ENCODE results near the gene CREB5. TPM values are rescaled to one million over a fixed set of nuclear protein-coding genes. Genes with fewer than 3 reads are reported as not detected.
A peak's percentile ranks its signal among the peaks of the same experiment; 100 is the strongest.

The CREB5 gene
- total and polyA plus RNA-seq, 11 donors = 7.6 to 38.7 (median 15.2) TPM

DNA sequence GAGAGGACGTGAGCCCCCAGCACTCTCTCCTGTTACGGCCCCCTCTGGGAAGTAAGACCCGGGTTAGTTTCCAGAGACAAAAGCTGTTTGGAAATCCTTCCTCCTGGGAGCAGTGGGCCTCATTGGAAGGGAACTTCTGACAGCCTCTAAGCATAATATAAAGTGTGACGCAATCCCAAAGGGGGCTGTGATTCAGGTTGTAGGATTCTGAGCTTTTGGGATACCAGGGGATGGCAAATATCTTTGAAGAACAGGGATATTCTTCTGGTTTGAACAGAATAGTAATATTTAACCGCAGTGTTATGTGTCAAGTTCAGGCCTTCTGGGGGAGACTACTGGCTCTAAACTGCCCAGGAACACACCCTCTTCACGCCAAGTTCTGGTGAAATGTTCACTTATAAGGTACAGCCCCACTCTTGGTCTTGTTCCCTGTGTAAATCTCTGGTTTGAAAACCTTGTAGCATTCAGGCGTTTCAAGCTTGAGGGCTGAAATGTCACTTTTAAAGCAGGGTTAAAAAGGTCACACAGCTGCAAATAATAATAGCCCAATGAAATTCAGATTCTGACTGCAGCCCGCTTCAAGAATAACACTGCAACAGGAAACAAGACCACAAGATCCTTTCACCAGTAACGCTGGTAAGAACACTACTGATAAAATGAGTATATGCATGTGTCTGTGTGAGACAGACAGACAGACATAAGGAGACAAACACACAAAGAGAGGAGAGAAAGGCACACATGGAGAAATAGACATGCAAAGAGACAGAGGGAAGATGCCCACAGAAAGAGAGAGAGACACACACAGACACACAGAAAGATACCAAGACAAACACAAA, 69.0 kb downstream of the CREB5 start:
- H3K27ac ChIP-seq = no peak overlapping the region
- no peaks in the 10 kb centered on the region for H3K36me3 ChIP-seq
- TF ChIP-seq, protein P1, sequence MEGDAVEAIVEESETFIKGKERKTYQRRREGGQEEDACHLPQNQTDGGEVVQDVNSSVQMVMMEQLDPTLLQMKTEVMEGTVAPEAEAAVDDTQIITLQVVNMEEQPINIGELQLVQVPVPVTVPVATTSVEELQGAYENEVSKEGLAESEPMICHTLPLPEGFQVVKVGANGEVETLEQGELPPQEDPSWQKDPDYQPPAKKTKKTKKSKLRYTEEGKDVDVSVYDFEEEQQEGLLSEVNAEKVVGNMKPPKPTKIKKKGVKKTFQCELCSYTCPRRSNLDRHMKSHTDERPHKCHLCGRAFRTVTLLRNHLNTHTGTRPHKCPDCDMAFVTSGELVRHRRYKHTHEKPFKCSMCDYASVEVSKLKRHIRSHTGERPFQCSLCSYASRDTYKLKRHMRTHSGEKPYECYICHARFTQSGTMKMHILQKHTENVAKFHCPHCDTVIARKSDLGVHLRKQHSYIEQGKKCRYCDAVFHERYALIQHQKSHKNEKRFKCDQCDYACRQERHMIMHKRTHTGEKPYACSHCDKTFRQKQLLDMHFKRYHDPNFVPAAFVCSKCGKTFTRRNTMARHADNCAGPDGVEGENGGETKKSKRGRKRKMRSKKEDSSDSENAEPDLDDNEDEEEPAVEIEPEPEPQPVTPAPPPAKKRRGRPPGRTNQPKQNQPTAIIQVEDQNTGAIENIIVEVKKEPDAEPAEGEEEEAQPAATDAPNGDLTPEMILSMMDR (IDR thresholded peaks at IDR 0.05) = no peak
- 65 to 70% (median 65%) methylated on average over 9 of the region's 9 CpGs for WGBS, 4 donors
- intact Hi-C loops (cut with DNase I) = loop anchor here in 2 of 10 donors (2.0 to 5.0 kb wide), 2 partner anchors 46 to 63 kb away; no protein-coding TSS in a partner anchor
- H3K4me1 ChIP-seq = peaks cover 0 to 22% (median 8%) of the 10 kb centered on the region in 12 donors
- no peak for DNase-seq
- H3K4me3 ChIP-seq = no peak overlapping the region
- H3K27me3 ChIP-seq = no peaks in the 10 kb centered on the region
- peak in 2 of 4 donors; percentile 42 to 66 for ATAC-seq
- H3K9me3 ChIP-seq = no peaks in the 10 kb centered on the region

DNA sequence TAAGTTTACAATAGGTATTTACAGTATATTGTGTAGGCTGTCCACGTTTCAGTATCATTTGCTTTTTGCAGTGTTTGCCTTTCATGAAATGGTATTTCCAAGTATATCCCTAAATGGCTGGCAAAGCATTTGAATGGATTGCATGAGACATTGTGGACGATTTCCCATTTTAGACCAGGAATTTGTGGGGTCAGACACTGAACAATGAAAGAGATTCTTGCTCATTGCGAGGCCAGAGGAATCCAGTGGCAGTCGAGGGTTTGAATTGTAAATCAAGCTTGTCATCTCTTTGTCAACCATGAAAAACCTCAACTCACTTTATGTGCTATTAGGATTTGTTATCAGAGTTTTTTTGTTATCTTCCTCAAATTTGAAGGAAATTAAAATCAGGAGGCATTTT, 70.8 kb downstream of the CREB5 start:
- Histone ChIP-seq H3K9me3 (no peaks in the 10 kb centered on the region), H3K27me3 (no peaks in the 10 kb centered on the region), H3K27ac (no peak overlapping the region), H3K36me3 (no peaks in the 10 kb centered on the region), H3K4me1 (peaks cover 0 to 22% (median 8%) of the 10 kb centered on the region in 12 donors), H3K4me3 (no peak overlapping the region)
- DNase-seq (no peak), ATAC-seq (no peak)
- 78 to 91% (median 86%) methylated on average over 4 of the region's 4 CpGs for WGBS, 4 donors
- intact Hi-C loops (cut with DNase I) = loop anchor here in 1 of 10 donors (5.0 kb wide), 1 partner anchor 44 kb away; no protein-coding TSS in a partner anchor
- TF ChIP-seq POLR2A (IDR thresholded peaks at IDR 0.05) = no peak

DNA sequence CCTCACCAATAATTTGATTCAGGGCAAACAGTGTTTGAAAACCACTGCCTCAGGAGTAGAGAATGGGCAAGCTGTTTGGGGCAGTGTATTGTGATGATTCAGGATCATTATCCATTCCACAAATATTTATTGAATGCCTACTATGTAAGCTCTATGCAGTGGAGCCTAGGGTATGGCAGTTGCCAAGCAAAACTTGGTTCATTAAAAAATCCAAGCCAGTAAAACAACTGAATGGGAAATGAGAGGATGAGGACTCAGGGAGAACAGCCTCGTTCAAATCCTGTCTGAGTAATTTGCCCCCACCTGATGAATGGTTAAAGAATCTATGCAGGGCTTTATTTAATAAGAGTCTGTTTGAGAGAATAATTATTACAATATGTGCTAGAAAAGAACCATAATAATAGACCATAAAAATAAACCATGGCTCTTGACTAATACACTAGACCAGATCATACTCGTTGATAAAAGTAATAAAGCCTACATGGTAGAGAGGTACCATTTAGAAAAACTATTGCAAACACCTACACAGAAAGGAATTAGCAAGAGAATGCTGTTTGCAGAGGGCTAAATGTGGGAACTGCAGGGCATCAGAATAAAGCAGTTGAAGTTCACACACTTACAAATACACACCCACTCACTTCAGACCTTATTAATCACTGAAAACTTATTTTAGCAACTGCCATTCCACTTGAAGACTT, 71.7 kb downstream of the CREB5 start:
- Histone ChIP-seq H3K36me3 (no peaks in the 10 kb centered on the region), H3K9me3 (no peaks in the 10 kb centered on the region), H3K27me3 (no peaks in the 10 kb centered on the region), H3K4me3 (no peak overlapping the region), H3K4me1 (peaks cover 0 to 19% (median 9%) of the 10 kb centered on the region in 12 donors), H3K27ac (no peak overlapping the region)
- no peak for DNase-seq
- no peak for ATAC-seq
- TF ChIP-seq, protein P1 (IDR thresholded peaks at IDR 0.05) = no peak
- TF ChIP-seq POLR2A (IDR thresholded peaks at IDR 0.05) = no peak
- intact Hi-C loops (cut with DNase I) = loop anchor here in 1 of 10 donors (5.0 kb wide), 1 partner anchor 43 kb away; no protein-coding TSS in a partner anchor
- WGBS, 4 donors = 79 to 87% (median 85%) methylated on average over 2 of the region's 2 CpGs

DNA sequence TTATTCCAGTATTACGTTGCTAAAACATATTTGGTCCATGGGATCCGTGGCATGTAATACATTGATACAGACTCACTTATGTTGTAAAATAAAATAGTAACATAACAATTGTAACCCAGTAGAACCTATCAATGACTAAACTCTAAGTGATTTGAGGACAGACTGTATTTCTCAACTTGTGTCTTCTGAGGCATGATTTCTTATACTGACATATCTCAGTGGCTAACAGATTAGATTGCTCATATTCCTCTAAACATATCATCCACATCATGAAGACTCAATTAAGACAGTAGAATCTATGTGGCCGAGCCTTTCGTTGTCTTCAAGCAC, 72.3 kb downstream of the CREB5 start:
- DNase-seq (no peak), ATAC-seq (no peak)
- 90 to 98% (median 95%) methylated on average over 4 of the region's 4 CpGs for WGBS, 4 donors
- no peaks in the 10 kb centered on the region for H3K27me3 ChIP-seq
- no peaks in the 10 kb centered on the region for H3K9me3 ChIP-seq
- H3K27ac ChIP-seq = no peak overlapping the region
- intact Hi-C loops (cut with DNase I) = loop anchor here in 1 of 10 donors (5.0 kb wide), 1 partner anchor 43 kb away; no protein-coding TSS in a partner anchor
- TF ChIP-seq, protein P1 (IDR thresholded peaks at IDR 0.05) = no peak
- TF ChIP-seq POLR2A (IDR thresholded peaks at IDR 0.05) = no peak
- H3K36me3 ChIP-seq = no peaks in the 10 kb centered on the region
- peaks cover 0 to 19% (median 4%) of the 10 kb centered on the region in 12 donors for H3K4me1 ChIP-seq
- H3K4me3 ChIP-seq = no peak overlapping the region
